CD14-positive monocyte (primary cell): ENCODE data around the gene NDFIP2. TPM values are rescaled to one million over a fixed set of nuclear protein-coding genes. Genes with fewer than 3 reads are reported as not detected.

Experiments
- DNase-seq, 3 donors: peaks; one replicate each; pipeline ENCODE4 v3.0.0-alpha.2; 2011 to 2022
- H2AFZ ChIP-seq: 2 replicates; pipeline ENCODE4 v1.6.0; 2012; ENCODE audit warnings: mild to moderate bottlenecking, low read depth, low read length, inconsistent platforms; ENCODE audit not compliant: insufficient read depth, poor library complexity, severe bottlenecking
- H3K27ac ChIP-seq, 2 donors: 1 replicate in 1 of 2; 2 replicates in 1 of 2; pipeline ENCODE4 v1.5.1; 2012 to 2013; ENCODE audit warnings: low read length in 2 of 2, control low read depth in 1 of 2, inconsistent platforms in 1 of 2, low read depth in 1 of 2, mild to moderate bottlenecking in 1 of 2
- H3K27me3 ChIP-seq, 2 donors: one replicate each; pipeline versions ENCODE4 v1.6.0 to v1.6.1; 2011 to 2013; ENCODE audit warnings: low read length in 2 of 2; ENCODE audit not compliant: control insufficient read depth in 2 of 2, insufficient read depth in 2 of 2
- H3K36me3 ChIP-seq, 2 donors: replicated peaks in 1 of 2; 1 replicate in 1 of 2; 2 replicates in 1 of 2; pipeline versions ENCODE4 v1.5.1 to v1.6.1; 2012 to 2013; ENCODE audit warnings: low read length in 2 of 2, control low read depth in 1 of 2, inconsistent platforms in 1 of 2, mild to moderate bottlenecking in 1 of 2; ENCODE audit not compliant: insufficient read depth in 2 of 2, control insufficient read depth in 1 of 2
- H3K4me1 ChIP-seq, 2 donors: 1 replicate in 1 of 2; 2 replicates in 1 of 2; pipeline versions ENCODE4 v1.5.1 to v1.6.1; 2012 to 2013; ENCODE audit warnings: low read length in 2 of 2, control low read depth in 1 of 2, inconsistent platforms in 1 of 2, mild to moderate bottlenecking in 1 of 2, moderate library complexity in 1 of 2; ENCODE audit not compliant: insufficient read depth in 2 of 2, control insufficient read depth in 1 of 2
- H3K4me2 ChIP-seq: replicated peaks from 2 replicates; pipeline ENCODE3; 2012; ENCODE audit warnings: low read length, moderate library complexity, mild to moderate bottlenecking; ENCODE audit not compliant: poor library complexity, severe bottlenecking; ENCODE audit errors: extremely low read depth
- H3K4me3 ChIP-seq, 3 experiments: fragments of 200-600 bp in 1 of 3; sonication (generic) in 1 of 3; replicated peaks in 1 of 3; 1 replicate in 2 of 3; 2 replicates in 1 of 3; pipeline ENCODE4 v1.5.1; 2011 to 2013; ENCODE audit warnings: low read length in 3 of 3, mild to moderate bottlenecking in 3 of 3, control low read depth in 2 of 3, low read depth in 2 of 3, inconsistent platforms in 1 of 3, moderate library complexity in 1 of 3
- H3K79me2 ChIP-seq: 2 replicates; pipeline ENCODE4 v1.6.0; 2012; ENCODE audit warnings: mild to moderate bottlenecking, control low read depth, inconsistent platforms, low read length, moderate library complexity; ENCODE audit not compliant: insufficient read depth
- H3K9ac ChIP-seq: 2 replicates; pipeline ENCODE4 v1.6.0; 2017; ENCODE audit warnings: low read length, mild to moderate bottlenecking; ENCODE audit not compliant: insufficient read depth, poor library complexity, severe bottlenecking
- H3K9me3 ChIP-seq, 2 donors: replicated peaks in 1 of 2; 1 replicate in 1 of 2; 2 replicates in 1 of 2; pipeline versions ENCODE4 v1.5.1 to v1.6.1; 2012 to 2013; ENCODE audit warnings: low read length in 2 of 2, control low read depth in 1 of 2; ENCODE audit not compliant: control insufficient read depth in 1 of 2, insufficient read depth in 1 of 2
- H4K20me1 ChIP-seq: 2 replicates; pipeline ENCODE4 v1.6.0; 2012; ENCODE audit warnings: mild to moderate bottlenecking, low read length, control low read depth, moderate library complexity; ENCODE audit not compliant: insufficient read depth
- H3K27ac Mint-ChIP-seq, 7 donors: one replicate each; pipeline ENCODE4 v1.8.0; 2020; ENCODE audit warnings: mild to moderate bottlenecking in 7 of 7, mixed read lengths in 7 of 7, moderate library complexity in 6 of 7, inconsistent platforms in 2 of 7
- H3K27me3 Mint-ChIP-seq, 3 donors: one replicate each; pipeline ENCODE4 v1.8.0; 2021 to 2022; ENCODE audit warnings: low read depth in 3 of 3, mild to moderate bottlenecking in 3 of 3, mixed read lengths in 3 of 3, moderate library complexity in 3 of 3, inconsistent platforms in 1 of 3
- H3K36me3 Mint-ChIP-seq, 2 donors: one replicate each; pipeline ENCODE4 v1.8.0; 2020; ENCODE audit warnings: mixed read lengths in 2 of 2, inconsistent platforms in 1 of 2, mild to moderate bottlenecking in 1 of 2
- H3K4me1 Mint-ChIP-seq: one replicate; pipeline ENCODE4 v1.8.0; 2020; ENCODE audit warnings: mild to moderate bottlenecking, mixed read lengths
- H3K4me3 Mint-ChIP-seq, 2 donors: one replicate each; pipeline ENCODE4 v1.8.0; 2020; ENCODE audit warnings: mild to moderate bottlenecking in 2 of 2, mixed read lengths in 2 of 2, moderate library complexity in 1 of 2
- H3K9me3 Mint-ChIP-seq, 7 donors: one replicate each; pipeline ENCODE4 v1.8.0; 2020 to 2022; ENCODE audit warnings: mixed read lengths in 7 of 7, mild to moderate bottlenecking in 6 of 7, moderate library complexity in 6 of 7, inconsistent platforms in 2 of 7
- WGBS: methylation state at CpG from one replicate; pipeline ENCODE4 v1.1.5; 2013; ENCODE audit warnings: missing lambda C conversion rate; ENCODE audit not compliant: insufficient coverage; 5-methylcytosine and 5-hydroxymethylcytosine counted together
- intact Hi-C, 2 donors: fragments of 100-400 bp; cut with micrococcal nuclease; formaldehyde crosslinking; loops; one replicate each; pipeline versions ENCODE4 v1.15.0 to v1.15.1; 2023
- polyA plus RNA-seq, 3 donors: library from polyadenylated mRNA; depleted of rRNA in 1 of 3; unstranded in 2 of 3; stranded (reverse) in 1 of 3; fragments of 300-500 nt in 2 of 3; fragments of >200 nt in 1 of 3; fragmentation: Illumina TruSeq in 2 of 3; gene quantifications; 1 replicate in 2 of 3; 2 replicates in 1 of 3; pipeline ENCODE4 v1.2.3, GENCODE V29; 2012 to 2021
- TF ChIP-seq, protein P1 (sequence below): fragments of 200-600 bp; IDR thresholded peaks from one replicate; pipeline ENCODE4 v1.8.0; 2022; ENCODE audit warnings: antibody characterized with exemption, mild to moderate bottlenecking

NDFIP2 gene
- polyA plus RNA-seq, 3 donors = not detected

DNA sequence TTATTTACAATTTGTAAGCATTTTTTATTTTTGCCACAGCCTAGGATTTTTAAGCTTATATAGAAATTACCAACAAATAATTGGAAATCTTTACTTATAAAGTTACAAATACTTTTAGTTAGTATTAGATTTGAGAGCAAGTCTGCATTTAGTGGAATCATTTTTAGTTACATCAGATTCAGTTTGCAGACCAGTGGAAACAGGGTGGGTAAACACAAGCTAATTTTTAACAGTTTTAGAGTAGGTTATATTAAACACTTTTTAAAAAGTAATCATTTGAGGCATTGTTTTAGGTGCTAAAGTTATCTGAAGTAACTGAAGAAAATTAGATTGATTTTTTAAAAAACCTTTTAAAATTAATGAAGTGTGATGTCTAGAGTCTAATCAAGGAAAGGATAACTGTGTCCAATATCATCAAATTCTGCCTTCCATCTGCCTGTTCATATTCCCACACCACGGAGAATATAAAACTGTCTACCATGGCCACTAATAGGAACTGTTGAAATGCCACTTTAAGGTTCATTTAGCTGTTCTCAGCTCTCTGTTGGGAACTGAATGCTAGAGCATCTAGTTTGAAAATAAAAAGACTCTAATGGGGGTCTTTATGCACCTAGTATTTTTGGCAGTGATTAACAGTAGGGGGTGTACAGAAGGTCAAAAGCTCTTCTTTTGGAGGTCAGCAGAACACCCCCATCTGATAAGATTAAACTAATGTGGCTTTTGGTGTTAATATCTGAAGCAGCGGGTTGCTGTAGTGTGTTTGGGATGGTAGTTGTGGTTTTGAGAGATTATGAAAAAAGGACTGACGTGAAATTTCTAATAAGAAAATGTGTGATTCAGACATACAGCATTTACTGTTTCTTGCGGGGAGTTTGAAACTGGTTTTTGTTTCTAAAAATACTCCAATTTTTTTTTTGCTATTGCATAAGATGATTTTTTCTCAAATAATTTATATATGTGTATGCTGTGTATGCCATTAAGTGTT, 66.5 kb downstream of the NDFIP2 start:
- intact Hi-C loops = no loop called here
- Histone ChIP-seq H2AFZ (no peak overlapping the region), H3K79me2 (no peaks in the 10 kb centered on the region), H3K4me2 (no peak overlapping the region), H3K27ac (no peak overlapping the region), H3K9ac (no peak overlapping the region), H3K9me3 (no peaks in the 10 kb centered on the region), H3K27me3 (no peaks in the 10 kb centered on the region), H3K4me1 (no peaks in the 10 kb centered on the region), H3K4me3 (no peak overlapping the region), H4K20me1 (no peaks in the 10 kb centered on the region), H3K36me3 (no peaks in the 10 kb centered on the region)
- DNase-seq = no peak
- peaks cover 3 to 6% (median 5%) of the 10 kb centered on the region in 3 donors for H3K27me3 Mint-ChIP-seq
- no peaks in the 10 kb centered on the region for H3K36me3 Mint-ChIP-seq
- no peak overlapping the region for H3K4me3 Mint-ChIP-seq
- no peaks in the 10 kb centered on the region for H3K9me3 Mint-ChIP-seq
- WGBS = no CpG with 5 or more reads among the region's 4 CpGs
- H3K4me1 Mint-ChIP-seq = no peaks in the 10 kb centered on the region
- H3K27ac Mint-ChIP-seq = no peak overlapping the region
- TF ChIP-seq, protein P1, sequence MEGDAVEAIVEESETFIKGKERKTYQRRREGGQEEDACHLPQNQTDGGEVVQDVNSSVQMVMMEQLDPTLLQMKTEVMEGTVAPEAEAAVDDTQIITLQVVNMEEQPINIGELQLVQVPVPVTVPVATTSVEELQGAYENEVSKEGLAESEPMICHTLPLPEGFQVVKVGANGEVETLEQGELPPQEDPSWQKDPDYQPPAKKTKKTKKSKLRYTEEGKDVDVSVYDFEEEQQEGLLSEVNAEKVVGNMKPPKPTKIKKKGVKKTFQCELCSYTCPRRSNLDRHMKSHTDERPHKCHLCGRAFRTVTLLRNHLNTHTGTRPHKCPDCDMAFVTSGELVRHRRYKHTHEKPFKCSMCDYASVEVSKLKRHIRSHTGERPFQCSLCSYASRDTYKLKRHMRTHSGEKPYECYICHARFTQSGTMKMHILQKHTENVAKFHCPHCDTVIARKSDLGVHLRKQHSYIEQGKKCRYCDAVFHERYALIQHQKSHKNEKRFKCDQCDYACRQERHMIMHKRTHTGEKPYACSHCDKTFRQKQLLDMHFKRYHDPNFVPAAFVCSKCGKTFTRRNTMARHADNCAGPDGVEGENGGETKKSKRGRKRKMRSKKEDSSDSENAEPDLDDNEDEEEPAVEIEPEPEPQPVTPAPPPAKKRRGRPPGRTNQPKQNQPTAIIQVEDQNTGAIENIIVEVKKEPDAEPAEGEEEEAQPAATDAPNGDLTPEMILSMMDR = no peak

DNA sequence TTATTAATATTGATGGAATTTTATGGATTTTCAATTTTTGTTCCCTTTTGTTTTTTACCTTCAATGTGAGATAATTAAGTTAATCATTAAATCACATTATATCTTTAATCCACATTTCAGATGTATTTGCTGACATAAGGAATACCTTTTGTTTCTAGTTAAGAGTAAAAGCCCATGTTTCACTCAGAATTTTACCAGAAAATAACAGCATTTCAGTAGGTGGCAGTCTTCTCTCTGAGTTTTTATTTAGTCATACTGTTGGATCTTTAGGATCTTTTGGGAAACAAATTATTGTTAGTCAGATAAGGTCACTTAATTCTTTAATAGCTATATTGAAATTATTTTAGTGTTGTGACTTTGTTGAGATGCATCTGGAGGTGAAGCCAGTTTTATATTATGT, 67.9 kb downstream of the NDFIP2 start:
- H3K27ac Mint-ChIP-seq = no peak overlapping the region
- H3K36me3 ChIP-seq = no peaks in the 10 kb centered on the region
- no peak overlapping the region for H3K4me3 Mint-ChIP-seq
- no peaks in the 10 kb centered on the region for H3K9me3 ChIP-seq
- no peak overlapping the region for H3K27ac ChIP-seq
- H3K79me2 ChIP-seq = no peaks in the 10 kb centered on the region
- no peak overlapping the region for H3K9ac ChIP-seq
- H4K20me1 ChIP-seq = no peaks in the 10 kb centered on the region
- no peak overlapping the region for H2AFZ ChIP-seq
- H3K27me3 ChIP-seq = no peaks in the 10 kb centered on the region
- no peak overlapping the region for H3K4me3 ChIP-seq
- no peak for DNase-seq
- H3K27me3 Mint-ChIP-seq = peaks cover 0 to 5% (median 4%) of the 10 kb centered on the region in 3 donors
- TF ChIP-seq, protein P1 = no peak
- no peaks in the 10 kb centered on the region for H3K36me3 Mint-ChIP-seq
- intact Hi-C loops = no loop called here
- no peak overlapping the region for H3K4me2 ChIP-seq
- H3K9me3 Mint-ChIP-seq = no peaks in the 10 kb centered on the region
- H3K4me1 ChIP-seq = no peaks in the 10 kb centered on the region
- H3K4me1 Mint-ChIP-seq = no peaks in the 10 kb centered on the region
